ENCODE measurements around the gene FOXD4L1.
"Not testable (repeated sequence)": the region's sequence is repeated elsewhere in the genome, so short reads cannot be mapped to it uniquely, and the experiment has no call there.

Gene FOXD4L1

DNA sequence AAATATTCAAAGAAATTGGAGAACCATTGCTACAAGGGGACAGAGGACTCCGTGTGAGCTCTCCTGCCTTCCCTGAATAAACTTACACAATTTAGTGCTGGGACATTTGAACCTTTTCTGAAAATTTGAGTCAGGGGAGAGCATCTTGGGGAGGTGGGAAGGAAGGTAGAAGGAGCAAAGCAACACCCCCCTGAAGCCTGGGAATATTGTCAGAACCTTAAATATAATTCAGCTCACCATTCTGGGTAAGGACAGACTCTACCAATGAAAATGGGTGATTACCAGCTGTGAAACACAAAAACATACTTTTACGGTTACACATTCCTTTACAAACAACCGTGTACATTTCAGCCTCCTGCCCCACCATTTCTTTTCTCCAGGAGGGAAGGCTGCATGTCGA lies at the start of gene FOXD4L1:
Gene FOXD4L1 (plus strand): TSS at position 301 of the 400 bp plus-strand sequence. CDS start 592 bp downstream, outside the sequence.
- FAIRE-seq = not testable (repeated sequence)

GRCh38 chr2:113465770-113466169 lies 32.7 kb upstream of the FOXD4L1 start:
- FAIRE-seq = not testable (repeated sequence)

GRCh38 chr2:113476688-113477368 lies 21.6 kb upstream of the FOXD4L1 start:
- not testable (repeated sequence) for FAIRE-seq

GRCh38 chr2:113496527-113496926 lies 1.9 kb upstream of the FOXD4L1 start:
- FAIRE-seq = not testable (repeated sequence)

GRCh38 chr2:113499019-113499885 lies 787 bp downstream of the FOXD4L1 start:
- not testable (repeated sequence) for FAIRE-seq

DNA sequence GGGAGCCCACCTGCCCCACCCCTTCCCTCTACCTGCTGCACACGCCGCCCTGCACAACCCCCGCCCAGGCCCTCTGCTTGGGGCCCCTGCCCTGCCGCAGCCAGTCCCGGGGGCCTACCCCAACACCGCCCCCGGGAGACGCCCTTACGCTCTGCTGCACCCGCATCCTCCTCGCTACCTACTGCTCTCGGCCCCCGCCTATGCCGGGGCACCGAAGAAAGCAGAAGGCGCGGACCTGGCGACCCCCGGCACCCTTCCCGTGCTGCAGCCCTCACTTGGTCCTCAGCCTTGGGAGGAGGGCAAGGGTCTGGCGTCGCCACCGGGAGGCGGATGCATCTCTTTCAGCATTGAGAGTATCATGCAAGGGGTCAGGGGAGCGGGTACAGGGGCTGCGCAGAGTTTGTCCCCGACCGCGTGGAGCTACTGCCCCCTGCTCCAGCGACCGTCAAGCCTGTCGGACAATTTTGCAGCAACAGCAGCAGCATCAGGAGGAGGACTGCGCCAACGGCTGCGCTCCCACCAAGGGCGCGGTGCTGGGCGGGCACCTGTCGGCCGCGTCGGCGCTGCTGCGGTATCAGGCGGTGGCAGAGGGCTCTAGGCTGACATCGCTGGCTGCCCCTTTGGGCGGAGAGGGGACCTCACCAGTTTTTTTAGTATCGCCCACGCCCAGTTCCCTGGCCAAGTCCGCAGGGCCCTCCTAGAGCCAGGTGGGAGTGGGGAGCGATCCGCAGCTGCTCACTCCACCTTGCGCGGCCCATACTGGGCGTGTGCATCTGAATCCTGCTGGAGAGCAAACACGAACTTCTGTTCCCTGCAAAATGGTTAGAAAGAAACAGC lies 1.6 kb downstream of the FOXD4L1 start:
- FAIRE-seq = not testable (repeated sequence)

DNA sequence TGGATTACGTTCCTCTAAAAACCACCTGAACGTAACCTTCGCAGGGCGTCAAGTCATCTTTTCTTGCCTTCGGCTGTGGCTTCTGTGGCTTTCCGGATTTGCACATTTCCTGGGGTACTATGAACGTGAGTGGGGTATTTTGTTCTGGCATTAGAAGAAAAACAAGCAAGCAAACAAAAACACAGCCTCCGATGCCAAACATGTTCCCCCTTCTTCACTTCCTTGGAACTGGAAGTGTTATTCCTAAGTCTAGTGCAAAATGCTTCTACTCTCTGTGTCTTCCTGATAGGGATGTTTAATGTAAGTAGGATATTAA lies 2.2 kb downstream of the FOXD4L1 start:
- FAIRE-seq = not testable (repeated sequence)

DNA sequence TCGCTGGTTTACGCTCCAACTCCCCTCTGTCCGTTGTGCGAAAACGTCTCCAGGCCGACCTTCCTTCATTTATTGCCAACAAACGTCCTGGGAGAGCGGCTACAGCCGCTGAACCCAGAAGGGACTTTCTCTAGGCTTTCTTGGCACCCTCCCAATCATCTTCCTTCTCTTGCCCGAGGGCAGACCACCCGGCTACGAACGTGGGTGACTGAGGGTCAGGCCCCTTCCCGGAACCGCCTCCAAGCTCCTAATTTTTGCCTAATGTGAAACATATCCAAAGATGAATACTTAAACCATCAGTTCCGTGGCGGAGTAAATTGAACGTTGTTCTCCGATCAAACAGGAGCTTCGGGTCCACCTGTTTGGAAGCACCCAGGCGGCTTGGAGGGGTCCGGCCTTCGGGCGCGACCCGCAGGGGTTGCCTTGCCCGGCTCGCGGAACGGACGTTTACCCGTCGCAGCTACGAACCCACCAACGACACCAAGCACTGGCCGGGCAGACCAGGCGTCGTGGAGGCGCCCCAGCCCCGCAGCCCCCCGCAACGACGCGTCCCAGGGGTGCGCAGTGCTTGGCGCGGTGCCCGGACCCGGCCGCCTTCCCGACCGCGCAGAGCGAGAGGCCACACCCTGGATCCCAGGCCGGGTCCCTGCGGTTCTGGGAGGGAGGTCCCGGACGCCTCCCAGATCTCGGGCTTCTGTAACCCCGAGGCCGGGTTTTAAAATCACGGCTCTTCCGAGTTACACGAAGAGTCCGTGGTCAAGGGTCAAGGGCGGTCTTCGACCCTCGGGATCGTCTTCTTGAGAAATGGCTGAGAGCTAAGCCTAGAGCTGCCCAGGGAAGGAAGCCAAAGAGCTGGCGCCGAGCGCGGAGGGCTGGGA lies 4.0 kb downstream of the FOXD4L1 start:
- not testable (repeated sequence) for FAIRE-seq

- not testable (repeated sequence) for FAIRE-seq
Measured at GRCh38 chr2:113503094-113504042, 4.9 kb downstream of the FOXD4L1 start.

DNA sequence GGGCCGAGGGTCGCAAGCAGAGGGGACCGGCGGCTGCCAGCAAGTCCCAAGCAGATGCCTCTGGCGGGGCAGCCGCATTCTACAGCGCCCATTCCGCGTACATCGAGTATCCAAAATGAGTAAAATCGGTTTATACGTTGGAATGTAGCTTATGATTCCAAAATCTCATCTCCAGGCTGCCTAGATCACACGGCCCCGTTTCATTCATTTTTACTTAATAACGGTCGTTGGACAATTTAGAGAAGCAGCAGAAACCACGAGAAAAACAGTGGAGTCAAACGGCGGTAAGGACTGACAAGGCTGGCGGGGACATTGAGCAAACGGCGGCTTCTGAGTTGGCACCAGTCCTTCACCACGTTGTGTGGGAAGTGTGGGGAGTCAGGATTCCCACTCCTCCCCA lies 5.6 kb downstream of the FOXD4L1 start:
- FAIRE-seq = not testable (repeated sequence)

DNA sequence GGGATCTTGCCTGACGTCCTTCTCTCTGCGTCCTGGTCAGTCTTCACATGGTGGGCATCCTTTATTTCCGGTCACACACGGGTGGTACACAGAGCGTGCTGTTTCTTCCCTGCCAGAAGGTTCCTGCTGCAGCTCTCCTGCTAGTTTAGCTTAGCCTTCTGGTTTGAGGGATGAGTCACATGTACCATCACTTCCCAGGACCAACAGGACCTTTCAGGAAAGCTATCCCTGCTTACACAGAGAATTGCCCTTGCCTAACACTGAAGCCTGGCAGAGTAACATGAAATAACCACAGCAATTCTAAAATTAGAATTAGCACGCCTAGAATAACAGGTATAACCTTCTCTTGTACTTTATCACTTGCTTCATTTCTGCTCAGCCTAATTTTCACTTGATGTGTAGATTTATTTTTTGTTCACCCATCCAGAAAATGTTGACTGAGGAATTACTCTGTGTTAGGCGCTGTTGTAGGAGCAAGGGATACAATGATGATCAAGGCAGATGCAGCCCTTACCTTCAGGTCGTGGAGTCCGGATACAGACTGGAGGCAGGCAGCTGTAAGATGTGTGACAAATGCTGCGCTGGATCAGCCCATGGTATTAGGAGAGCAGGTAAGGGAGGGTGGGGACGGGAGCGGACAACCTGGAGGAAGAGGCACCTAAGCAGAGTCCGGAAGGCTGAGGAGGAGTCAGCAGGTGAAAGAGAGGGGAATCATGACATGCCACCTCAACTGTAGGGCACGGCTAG lies 9.1 kb downstream of the FOXD4L1 start:
- not testable (repeated sequence) for FAIRE-seq

GRCh38 chr2:113508187-113508586 lies 9.7 kb downstream of the FOXD4L1 start:
- not testable (repeated sequence) for FAIRE-seq

- FAIRE-seq = not testable (repeated sequence)
Measured at GRCh38 chr2:113510913-113511312, 12.4 kb downstream of the FOXD4L1 start.

GRCh38 chr2:113511859-113512258 lies 13.4 kb downstream of the FOXD4L1 start:
- not testable (repeated sequence) for FAIRE-seq

- not testable (repeated sequence) for FAIRE-seq
Measured at GRCh38 chr2:113515457-113515856, 17.0 kb downstream of the FOXD4L1 start.

DNA sequence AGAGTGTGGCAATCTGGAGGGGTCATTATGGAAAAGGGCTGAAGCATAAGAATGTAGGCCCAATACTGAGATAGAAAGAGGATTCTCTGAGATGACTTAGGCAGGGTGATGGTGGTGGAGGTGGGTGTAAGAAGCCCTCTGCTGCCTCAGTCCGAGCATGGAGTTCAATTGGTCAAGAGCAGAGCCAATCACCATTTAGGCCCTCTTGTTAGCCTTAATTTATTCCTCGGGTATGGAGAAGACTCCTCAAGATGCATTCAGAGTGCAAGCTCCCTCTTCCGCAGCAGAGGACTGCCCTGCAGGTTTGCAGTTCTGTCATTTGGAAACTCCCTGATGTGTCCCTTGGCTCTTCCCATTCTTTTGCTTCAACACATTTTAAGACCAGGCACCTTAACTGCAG lies 17.5 kb downstream of the FOXD4L1 start:
- not testable (repeated sequence) for FAIRE-seq

DNA sequence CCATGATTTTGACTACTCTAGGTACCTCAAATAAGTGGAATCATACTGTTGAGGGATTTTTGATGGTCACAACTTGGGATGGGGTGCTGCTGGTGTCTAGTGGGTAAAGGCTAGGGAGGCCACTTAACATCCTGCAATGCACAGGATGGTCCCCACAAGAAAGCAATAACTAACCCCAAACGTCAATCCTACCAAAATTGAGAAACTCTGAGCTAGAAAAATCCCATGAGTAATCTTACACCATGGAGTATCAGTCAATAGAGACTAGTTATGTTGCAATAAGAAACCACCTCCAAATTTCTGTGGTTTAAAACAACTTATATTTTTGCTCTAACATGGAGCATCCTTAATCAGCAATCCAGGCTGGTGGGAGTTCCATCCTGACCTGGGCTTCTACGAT lies 18.6 kb downstream of the FOXD4L1 start:
- FAIRE-seq = not testable (repeated sequence)

DNA sequence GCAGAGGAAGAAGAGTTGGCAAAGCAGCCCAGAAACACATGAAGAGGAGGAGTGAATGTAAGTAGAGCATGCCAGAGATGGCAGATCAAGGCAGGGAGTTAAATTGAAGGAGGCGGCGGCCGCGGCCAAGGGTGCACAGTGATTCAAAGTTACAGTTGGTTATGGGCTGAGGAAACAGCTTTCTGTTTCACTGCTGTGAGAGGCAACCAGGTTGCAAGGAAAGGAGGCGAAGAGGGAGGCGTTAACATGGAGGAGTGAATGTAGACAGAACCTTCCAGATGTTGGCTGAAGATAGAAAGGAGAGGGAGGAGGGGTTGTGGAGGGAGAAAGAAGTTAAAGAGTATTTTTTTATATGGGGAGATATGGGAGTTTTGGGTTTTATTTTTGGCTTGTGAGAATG lies 22.4 kb downstream of the FOXD4L1 start:
- not testable (repeated sequence) for FAIRE-seq

- not testable (repeated sequence) for FAIRE-seq
Measured at GRCh38 chr2:113521492-113521891, 23.0 kb downstream of the FOXD4L1 start.

DNA sequence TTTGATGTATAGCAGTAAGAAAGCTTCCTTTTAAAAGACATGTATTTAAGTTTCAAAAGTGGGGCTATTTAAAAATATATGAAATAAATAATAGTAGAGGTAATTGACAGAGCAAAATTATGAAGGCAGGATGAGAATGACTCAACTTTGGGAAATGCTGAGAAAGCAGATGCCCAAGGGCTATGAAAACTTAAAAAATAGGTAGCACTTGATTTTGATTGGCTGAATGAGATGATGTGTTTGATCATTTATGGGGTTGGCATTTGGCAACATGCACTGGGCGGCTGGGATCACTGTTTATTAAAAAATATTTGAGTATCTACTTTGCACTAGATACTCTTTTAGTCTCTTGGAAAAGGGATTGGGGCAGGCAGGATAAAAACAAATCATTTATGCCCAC lies 26.5 kb downstream of the FOXD4L1 start:
- FAIRE-seq = not testable (repeated sequence)

Data from TTC549 (cell line).